IPS DF 6.9 (cell line): Measurements from ENCODE around the gene ANO7.

Source experiments
- DNase-seq: peaks from one replicate; pipeline ENCODE4 v3.0.0-alpha.2; 2013; ENCODE audit warnings: low read depth, low spot score
- H3K27ac ChIP-seq: one replicate; pipeline ENCODE4 v1.5.1; 2013; ENCODE audit warnings: low read length, control low read depth
- H3K27me3 ChIP-seq: 2 replicates; pipeline ENCODE4 v1.6.1; 2013; ENCODE audit warnings: mild to moderate bottlenecking, low read length; ENCODE audit not compliant: control insufficient read depth, insufficient read depth
- H3K36me3 ChIP-seq: 2 replicates; pipeline ENCODE4 v1.6.1; 2013; ENCODE audit warnings: low read length; ENCODE audit not compliant: control insufficient read depth, insufficient read depth
- H3K4me1 ChIP-seq: 2 replicates; pipeline ENCODE4 v1.6.1; 2013; ENCODE audit warnings: low read length; ENCODE audit not compliant: control insufficient read depth, insufficient read depth
- H3K4me3 ChIP-seq: 2 replicates; pipeline ENCODE4 v1.5.1; 2013; ENCODE audit warnings: mild to moderate bottlenecking, low read length
- H3K9me3 ChIP-seq: 2 replicates; pipeline ENCODE4 v1.6.1; 2013; ENCODE audit warnings: low read length, inconsistent platforms; ENCODE audit not compliant: control insufficient read depth, insufficient read depth
- WGBS: extraction: QIAGEN DNeasy Blood & Tissue Kit; methylation state at CpG from one replicate; pipeline ENCODE4 v1.1.7; 2013; ENCODE audit warnings: mixed read lengths, missing lambda C conversion rate; ENCODE audit not compliant: insufficient read length, insufficient coverage; 5-methylcytosine and 5-hydroxymethylcytosine counted together

ANO7 gene

GRCh38 chr2:241149675-241149924 lies 38.9 kb upstream of the ANO7 start:
- Histone ChIP-seq H3K4me1 (peaks cover 6% of the 10 kb centered on the region; the same call in 1 of the 2 replicates), H3K9me3 (no peaks in the 10 kb centered on the region), H3K36me3 (no peaks in the 10 kb centered on the region), H3K27ac (no peak overlapping the region), H3K4me3 (peak overlapping the region; percentile 63), H3K27me3 (no peaks in the 10 kb centered on the region)
- no CpG with 5 or more reads among the region's 23 CpGs for WGBS
- DNase-seq, result no peak

DNA sequence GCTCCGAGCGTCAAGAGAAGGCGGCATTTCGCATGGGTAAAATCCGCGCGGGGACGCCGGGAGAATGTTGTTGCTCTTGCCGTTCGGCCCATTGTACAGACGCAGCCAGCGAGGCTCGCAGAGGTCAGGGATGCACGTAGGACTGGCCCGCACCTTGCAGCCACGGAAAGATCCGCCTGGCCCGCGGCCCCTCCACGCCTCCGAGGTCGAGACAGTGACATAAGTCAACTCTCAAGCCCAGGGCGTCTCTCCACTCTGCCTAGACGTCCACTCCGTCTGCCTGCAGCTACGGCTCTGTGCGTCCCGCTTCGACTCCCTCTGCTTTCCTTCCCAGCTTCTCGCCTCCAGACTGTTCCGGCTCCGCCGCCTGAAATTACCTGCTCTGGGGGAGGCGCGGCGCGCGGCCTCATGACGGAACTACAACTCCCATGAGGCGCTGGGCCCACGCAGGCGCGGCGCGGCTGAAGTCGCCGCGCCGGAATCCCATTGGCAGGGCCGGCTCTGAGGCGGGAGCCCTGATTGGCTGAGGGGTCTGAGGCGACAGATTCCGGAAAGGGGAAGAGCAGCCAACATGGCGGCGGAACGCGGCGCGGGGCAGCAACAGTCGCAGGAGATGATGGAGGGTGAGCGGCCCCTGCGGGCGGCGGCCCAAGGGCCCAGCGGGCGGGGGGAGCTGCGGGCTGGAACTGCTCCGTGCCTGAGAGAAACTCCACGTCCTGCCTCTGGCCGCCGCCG lies 38.4 kb upstream of the ANO7 start, which contains the start of gene PPP1R7:
Gene PPP1R7, plus strand, starts transcription at position 543 of the 735 bp plus-strand sequence. Its CDS starts 29 bp downstream, at position 572.
- Histone ChIP-seq H3K27ac (no peak within 1 kb of the TSS), H3K9me3 (no peaks in the 10 kb centered on the region), H3K4me3 (peak within 1 kb of the TSS; percentile 83), H3K4me1 (peaks cover 6% of the 10 kb centered on the region; the same call in 1 of the 2 replicates), H3K27me3 (no peaks in the 10 kb centered on the region), H3K36me3 (no peaks in the 10 kb centered on the region)
- DNase-seq, result peak; percentile 82
- no CpG with 5 or more reads among the region's 73 CpGs for WGBS

GRCh38 chr2:241150660-241151530 lies 37.6 kb upstream of the ANO7 start:
- H3K4me3 ChIP-seq, result peak overlapping the region; percentile 83
- H3K4me1 ChIP-seq, result peaks cover 6% of the 10 kb centered on the region; the same call in 1 of the 2 replicates
- no peaks in the 10 kb centered on the region for H3K27me3 ChIP-seq
- WGBS, result no CpG with 5 or more reads among the region's 37 CpGs
- H3K27ac ChIP-seq, result no peak overlapping the region
- H3K9me3 ChIP-seq, result no peaks in the 10 kb centered on the region
- DNase-seq, result no peak
- no peaks in the 10 kb centered on the region for H3K36me3 ChIP-seq

DNA sequence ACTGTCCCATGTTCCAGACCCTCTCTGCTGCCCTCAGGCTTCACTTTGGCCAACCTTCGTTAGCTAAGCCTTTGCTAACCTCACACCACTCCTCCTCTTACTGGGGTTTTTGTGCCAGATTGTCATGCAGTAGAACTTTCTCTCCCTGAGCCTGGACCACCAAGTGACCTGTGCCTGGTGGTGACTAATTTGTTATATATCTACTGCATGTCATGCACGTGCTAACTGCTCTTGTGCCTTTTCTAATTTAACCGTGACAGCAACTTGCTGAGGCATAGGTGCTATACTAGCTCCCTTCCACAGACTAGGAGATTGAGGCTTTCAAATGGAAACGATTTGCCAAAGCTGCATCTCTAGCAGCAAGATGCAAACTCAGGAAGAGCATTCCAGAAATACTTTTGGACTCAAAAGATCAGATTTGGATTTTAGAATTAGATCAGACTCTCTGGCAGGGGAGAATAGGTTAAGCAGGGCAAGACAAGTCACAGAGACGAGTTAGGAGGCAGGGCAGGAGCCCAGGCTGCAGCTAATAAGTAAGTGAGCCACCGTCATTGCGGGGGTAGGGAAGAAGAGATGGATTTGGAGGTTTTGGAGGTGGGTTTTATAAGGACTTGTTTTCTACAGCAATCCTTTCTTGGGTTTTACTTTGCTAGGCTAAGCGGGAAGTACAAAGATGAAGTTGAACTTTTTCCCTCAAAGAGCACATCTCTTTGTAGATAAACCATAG lies 36.4 kb upstream of the ANO7 start:
- no peak for DNase-seq
- Histone ChIP-seq H3K27ac (no peak overlapping the region), H3K9me3 (no peaks in the 10 kb centered on the region), H3K4me3 (no peak overlapping the region), H3K4me1 (peaks cover 6% of the 10 kb centered on the region; the same call in 1 of the 2 replicates), H3K36me3 (no peaks in the 10 kb centered on the region), H3K27me3 (no peaks in the 10 kb centered on the region)
- WGBS, result no CpG with 5 or more reads among the region's 8 CpGs

GRCh38 chr2:241153616-241154015 lies 34.9 kb upstream of the ANO7 start:
- no CpG with 5 or more reads among the region's 7 CpGs for WGBS
- H3K36me3 ChIP-seq, result no peaks in the 10 kb centered on the region
- no peak for DNase-seq
- H3K9me3 ChIP-seq, result no peaks in the 10 kb centered on the region
- H3K4me3 ChIP-seq, result no peak overlapping the region
- no peaks in the 10 kb centered on the region for H3K27me3 ChIP-seq
- H3K4me1 ChIP-seq, result 0 out of 2 replicates have a peak, but pooled peaks cover 3% of the 10 kb centered on the region
- H3K27ac ChIP-seq, result no peak overlapping the region

GRCh38 chr2:241154915-241155314 lies 33.6 kb upstream of the ANO7 start:
- H3K9me3 ChIP-seq, result no peaks in the 10 kb centered on the region
- H3K27ac ChIP-seq, result no peak overlapping the region
- H3K27me3 ChIP-seq, result no peaks in the 10 kb centered on the region
- no peak for DNase-seq
- no peak overlapping the region for H3K4me3 ChIP-seq
- 0 out of 2 replicates have a peak, but pooled peaks cover 3% of the 10 kb centered on the region for H3K4me1 ChIP-seq
- no CpG with 5 or more reads among the region's 4 CpGs for WGBS
- no peaks in the 10 kb centered on the region for H3K36me3 ChIP-seq

DNA sequence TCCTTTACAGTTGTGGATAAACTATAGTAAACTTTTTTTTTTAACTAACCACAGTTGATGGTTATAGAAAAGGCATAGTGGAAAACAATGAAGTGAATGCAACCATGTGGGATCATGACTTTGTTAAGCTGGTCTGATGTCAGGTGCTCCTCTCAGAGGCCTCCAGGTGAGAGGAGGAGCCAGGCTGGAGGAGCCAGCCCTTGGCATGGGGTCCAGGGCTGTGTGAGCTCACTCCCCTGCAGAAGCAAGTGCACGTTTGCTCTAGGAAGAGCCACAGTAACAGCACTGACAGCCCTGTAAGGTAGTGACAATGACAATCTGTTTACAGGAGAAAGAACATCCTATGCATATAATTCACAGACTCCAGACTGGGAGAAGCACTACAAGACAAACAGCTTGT lies 32.5 kb upstream of the ANO7 start:
- no CpG with 5 or more reads among the region's 1 CpG for WGBS
- H3K36me3 ChIP-seq, result no peaks in the 10 kb centered on the region

DNA sequence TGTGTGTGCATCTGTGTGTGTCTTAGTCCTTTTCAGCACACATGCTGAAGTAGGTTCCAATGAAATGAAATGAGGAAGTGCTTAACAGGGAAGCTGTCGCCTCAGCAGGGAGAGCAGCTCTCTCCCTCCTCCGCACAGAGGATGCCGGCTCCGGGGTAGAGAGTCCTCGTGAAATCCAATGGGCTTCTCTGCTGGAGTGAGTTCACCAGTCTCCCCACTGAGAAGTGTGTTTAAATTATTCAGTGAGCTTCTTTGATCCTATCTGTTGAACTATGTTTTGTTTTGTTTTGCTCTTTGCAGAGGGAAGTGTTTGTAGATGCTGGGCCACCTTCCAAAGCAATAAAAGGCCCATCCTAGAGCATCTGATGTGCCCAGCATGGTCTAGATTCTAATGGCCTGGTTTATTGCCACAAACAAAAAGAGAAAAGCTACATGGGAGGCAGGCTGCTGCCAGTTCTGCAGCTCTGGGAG lies 31.5 kb upstream of the ANO7 start:
- WGBS, result no CpG with 5 or more reads among the region's 5 CpGs
- DNase-seq, result no peak

More for the DNA sequence above, 32.5 kb upstream of the ANO7 start:
- Histone ChIP-seq H3K4me1 (0 out of 2 replicates have a peak, but pooled peaks cover 3% of the 10 kb centered on the region), H3K27me3 (no peaks in the 10 kb centered on the region), H3K4me3 (no peak overlapping the region), H3K27ac (no peak overlapping the region), H3K9me3 (no peaks in the 10 kb centered on the region)
- no peak for DNase-seq

GRCh38 chr2:241157841-241158545 lies 30.5 kb upstream of the ANO7 start:
- no CpG with 5 or more reads among the region's 9 CpGs for WGBS
- Histone ChIP-seq H3K36me3 (no peaks in the 10 kb centered on the region), H3K27me3 (no peaks in the 10 kb centered on the region), H3K9me3 (no peaks in the 10 kb centered on the region), H3K4me3 (no peak overlapping the region), H3K4me1 (no peaks in the 10 kb centered on the region), H3K27ac (no peak overlapping the region)
- DNase-seq, result no peak

More for the DNA sequence above, 31.5 kb upstream of the ANO7 start:
- H3K9me3 ChIP-seq, result no peaks in the 10 kb centered on the region
- H3K36me3 ChIP-seq, result no peaks in the 10 kb centered on the region
- H3K27ac ChIP-seq, result no peak overlapping the region
- H3K4me1 ChIP-seq, result no peaks in the 10 kb centered on the region
- H3K27me3 ChIP-seq, result no peaks in the 10 kb centered on the region
- no peak overlapping the region for H3K4me3 ChIP-seq

GRCh38 chr2:241158546-241158900 lies 30.0 kb upstream of the ANO7 start:
- Histone ChIP-seq H3K36me3 (no peaks in the 10 kb centered on the region), H3K4me1 (no peaks in the 10 kb centered on the region), H3K27me3 (no peaks in the 10 kb centered on the region), H3K4me3 (no peak overlapping the region), H3K9me3 (no peaks in the 10 kb centered on the region), H3K27ac (no peak overlapping the region)
- no peak for DNase-seq
- no CpG with 5 or more reads among the region's 8 CpGs for WGBS
